HepG2 (cell line): ENCODE data around the gene PSMA7. TPM values are rescaled to one million over a fixed set of nuclear protein-coding genes. Genes with fewer than 3 reads are reported as not detected.

Source experiments
- ATAC-seq: fragments of 200-7000 bp; cut with Tn5 transposase; 3 replicates; pipeline ENCODE4 v1.9.1; 2020; ENCODE audit warnings: mild to moderate bottlenecking, moderate library complexity
- BruUV-seq: library from RNA; stranded (reverse); fragments of 400-500 nt; replicated peaks from 2 replicates; lab custom pipeline; 2021; lab: Mats Ljungman, UMichigan
- CTCF ChIA-PET: fragments of 300-600 bp; formaldehyde crosslinking; extraction: SDS; loops from one replicate; lab custom pipeline; 2021; ENCODE audit warnings: low total read pairs, inconsistent platforms, low intra/inter-chr PET ratio; lab: Yijun Ruan, JAX
- POLR2A ChIA-PET: fragments of 350-600 bp; sonication (Branson Sonifier 250); formaldehyde crosslinking; loops from one replicate; lab custom pipeline; 2020; ENCODE audit warnings: antibody characterized with exemption, inconsistent platforms; lab: Yijun Ruan, JAX
- DNase-seq: peaks from one replicate; pipeline ENCODE4 v3.0.0-alpha.2; 2015; ENCODE audit warnings: low spot score
- FAIRE-seq: peaks from 3 replicates; lab custom pipeline; 2011; peaks lifted over from hg19 to GRCh38; lab: Jason Lieb, UNC
- H2AFZ ChIP-seq: one replicate; pipeline ENCODE4 v1.6.1; 2011; ENCODE audit warnings: low read length, inconsistent platforms
- H3K27ac ChIP-seq: fragments of 300-600 bp; 3 replicates; pipeline ENCODE4 v1.8.0; 2011; ENCODE audit warnings: mixed run types, mild to moderate bottlenecking, mixed read lengths, low read length, inconsistent platforms; ENCODE audit not compliant: insufficient read depth; ENCODE audit errors: extremely low read length
- H3K27me3 ChIP-seq, 2 experiments: fragments of 200-600 bp in 1 of 2; 2 replicates in 1 of 2; 3 replicates in 1 of 2; pipeline versions ENCODE4 v1.6.0 to v1.8.0; 2011; ENCODE audit warnings: low read length in 2 of 2, mild to moderate bottlenecking in 2 of 2, moderate library complexity in 2 of 2, inconsistent platforms in 1 of 2; ENCODE audit not compliant: insufficient read depth in 2 of 2, control insufficient read depth in 1 of 2
- H3K36me3 ChIP-seq, 2 experiments: fragments of 200-600 bp in 1 of 2; replicated peaks in 1 of 2; 2 replicates in 1 of 2; 3 replicates in 1 of 2; pipeline versions ENCODE4 v1.5.1 to v1.8.0; 2011; ENCODE audit warnings: low read length in 2 of 2, inconsistent platforms in 1 of 2; ENCODE audit not compliant: insufficient read depth in 2 of 2, control insufficient read depth in 1 of 2
- H3K4me1 ChIP-seq: 2 replicates; pipeline ENCODE4 v1.5.1; 2012; ENCODE audit warnings: low read length, inconsistent platforms; ENCODE audit not compliant: insufficient read depth
- H3K4me2 ChIP-seq: 2 replicates; pipeline ENCODE4 v1.6.0; 2011; ENCODE audit warnings: low read depth, low read length, inconsistent platforms
- H3K4me3 ChIP-seq, 3 experiments: fragments of 200-600 bp in 1 of 3; sonication (generic), shearing (Covaris generic) in 1 of 3; replicated peaks in 1 of 3; 2 replicates each; pipeline ENCODE4 v1.5.1; 2011 to 2016; ENCODE audit warnings: low read length in 3 of 3, inconsistent platforms in 2 of 3, low read depth in 2 of 3, mild to moderate bottlenecking in 2 of 3, control low read depth in 1 of 3, mixed read lengths in 1 of 3; ENCODE audit not compliant: insufficient read depth in 1 of 3
- H3K79me2 ChIP-seq: one replicate; pipeline ENCODE4 v1.6.1; 2011; ENCODE audit warnings: low read length, inconsistent platforms; ENCODE audit not compliant: insufficient read depth
- H3K9ac ChIP-seq: 2 replicates; pipeline ENCODE4 v1.6.0; 2011; ENCODE audit warnings: mild to moderate bottlenecking, low read depth, low read length, inconsistent platforms; ENCODE audit not compliant: insufficient read depth
- H3K9me3 ChIP-seq: 2 replicates; pipeline ENCODE4 v1.5.1; 2012; ENCODE audit warnings: mild to moderate bottlenecking, low read length
- H4K20me1 ChIP-seq: 2 replicates; pipeline ENCODE4 v1.6.0; 2011; ENCODE audit warnings: inconsistent platforms, mild to moderate bottlenecking, low read length, moderate library complexity; ENCODE audit not compliant: insufficient read depth
- ATF7 ChIP-seq, 2 experiments: fragments of 450-650 bp in 1 of 2; sonication (generic) in 1 of 2; formaldehyde crosslinking in 1 of 2; IDR thresholded peaks; 2 replicates each; pipeline versions ENCODE4 v1.4.0 to v1.6.1; 2016 to 2020; ENCODE audit warnings: antibody characterized with exemption in 1 of 2, mild to moderate bottlenecking in 1 of 2, missing genetic modification reagents in 1 of 2
- CBFB ChIP-seq: sonication (generic); formaldehyde crosslinking; IDR thresholded peaks from 2 replicates; pipeline ENCODE4 v1.4.0; 2020; ENCODE audit warnings: missing genetic modification reagents
- ELF1 ChIP-seq: sonication (generic); formaldehyde crosslinking; IDR thresholded peaks from 2 replicates; pipeline ENCODE4 v1.4.0; 2020; ENCODE audit warnings: missing genetic modification reagents
- GTF3A ChIP-seq: sonication (generic); formaldehyde crosslinking; conservative IDR thresholded peaks from 2 replicates; pipeline ENCODE4 v1.4.0; 2020; ENCODE audit warnings: mild to moderate bottlenecking, missing genetic modification reagents
- IKZF1 ChIP-seq: fragments of 450-650 bp; IDR thresholded peaks from 2 replicates; pipeline ENCODE4 v1.7.1; 2016
- LBX2 ChIP-seq: sonication (generic); formaldehyde crosslinking; IDR thresholded peaks from 2 replicates; pipeline ENCODE4 v1.5.0; 2020; ENCODE audit warnings: missing genetic modification reagents, mild to moderate bottlenecking, borderline replicate concordance
- NBN ChIP-seq: fragments of 450-650 bp; conservative IDR thresholded peaks from 2 replicates; pipeline ENCODE4 v1.6.1; 2017
- TEAD3 ChIP-seq: optimal IDR thresholded peaks from 2 replicates; pipeline ENCODE3; 2016; ENCODE audit warnings: borderline replicate concordance
- TGIF2 ChIP-seq: IDR thresholded peaks from 2 replicates; pipeline ENCODE4 v1.6.1; 2016; ENCODE audit warnings: control low read depth, missing compliant biosample characterization
- ZNF431 ChIP-seq: sonication (generic); formaldehyde crosslinking; IDR thresholded peaks from 2 replicates; pipeline ENCODE4 v1.9.0; 2022; ENCODE audit warnings: missing genetic modification reagents, low read depth, mild to moderate bottlenecking, borderline replicate concordance
- ZNF446 ChIP-seq: sonication (generic); formaldehyde crosslinking; IDR thresholded peaks from 2 replicates; pipeline ENCODE4 v1.5.0; 2020; ENCODE audit warnings: mild to moderate bottlenecking, missing genetic modification reagents
- ZNF629 ChIP-seq: sonication (generic); formaldehyde crosslinking; conservative IDR thresholded peaks from 2 replicates; pipeline ENCODE4 v1.5.0; 2020; ENCODE audit warnings: missing genetic modification reagents
- ZNF761 ChIP-seq: sonication (generic); formaldehyde crosslinking; conservative IDR thresholded peaks from 2 replicates; pipeline ENCODE4 v1.4.0; 2020; ENCODE audit warnings: mild to moderate bottlenecking, missing genetic modification reagents
- WGBS: methylation state at CpG from one replicate; pipeline ENCODE4 v1.1.6; 2017; ENCODE audit warnings: low lambda C conversion rate; 5-methylcytosine and 5-hydroxymethylcytosine counted together
- in situ Hi-C: cut with HindIII; loops from 2 replicates; pipeline ENCODE4 v1.10.0; 2017; ENCODE audit warnings: low pct_unique_long_range_greater_than_20kb; ENCODE audit not compliant: extremely low pct_ligation_motif_present
- intact Hi-C: fragments of 100-400 bp; cut with micrococcal nuclease; formaldehyde crosslinking; loops from one replicate; pipeline ENCODE4 v1.10.0; 2022; ENCODE audit not compliant: unreplicated experiment
- polyA plus RNA-seq, 8 experiments: library from polyadenylated mRNA; depleted of rRNA in 3 of 8; stranded (reverse) in 7 of 8; unstranded in 1 of 8; fragments of >200 nt; fragmentation: Illumina TruSeq in 4 of 8; extraction: Trizol in 4 of 8; gene quantifications; 2 replicates each; pipeline versions ENCODE4 v1.2.1 to v1.2.3, GENCODE V29; 2011 to 2016; ENCODE audit warnings: low read depth in 4 of 8, missing spikeins in 1 of 8, mixed read lengths in 1 of 8; ENCODE audit not compliant: insufficient read depth in 1 of 8
- total RNA-seq, 5 experiments: library from RNA; depleted of rRNA; stranded (reverse); fragments of >200 nt; fragmentation: Illumina TruSeq; extraction: Trizol; gene quantifications; 2 replicates each; pipeline ENCODE4 v1.2.3, GENCODE V29; 2016; ENCODE audit warnings: low read depth in 1 of 5
- TF ChIP-seq, protein P1 (sequence below): sonication (generic); formaldehyde crosslinking; IDR thresholded peaks from 2 replicates; pipeline ENCODE4 v1.4.0; 2020; ENCODE audit warnings: missing genetic modification reagents
- TF ChIP-seq, protein P2 (sequence below): sonication (generic); formaldehyde crosslinking; IDR thresholded peaks from 2 replicates; pipeline ENCODE4 v1.4.0; 2020; ENCODE audit warnings: low read depth, mild to moderate bottlenecking, missing genetic modification reagents
- TF ChIP-seq, protein P3 (sequence below): sonication (generic); formaldehyde crosslinking; IDR thresholded peaks from 2 replicates; pipeline ENCODE4 v1.4.0; 2020; ENCODE audit warnings: mild to moderate bottlenecking, missing genetic modification reagents

Gene PSMA7
- total and polyA plus RNA-seq, 2 of the 13 experiments (the other 11 are each of a cell fraction or from before 2014, with no cell fraction given), result 531 to 631 TPM

DNA sequence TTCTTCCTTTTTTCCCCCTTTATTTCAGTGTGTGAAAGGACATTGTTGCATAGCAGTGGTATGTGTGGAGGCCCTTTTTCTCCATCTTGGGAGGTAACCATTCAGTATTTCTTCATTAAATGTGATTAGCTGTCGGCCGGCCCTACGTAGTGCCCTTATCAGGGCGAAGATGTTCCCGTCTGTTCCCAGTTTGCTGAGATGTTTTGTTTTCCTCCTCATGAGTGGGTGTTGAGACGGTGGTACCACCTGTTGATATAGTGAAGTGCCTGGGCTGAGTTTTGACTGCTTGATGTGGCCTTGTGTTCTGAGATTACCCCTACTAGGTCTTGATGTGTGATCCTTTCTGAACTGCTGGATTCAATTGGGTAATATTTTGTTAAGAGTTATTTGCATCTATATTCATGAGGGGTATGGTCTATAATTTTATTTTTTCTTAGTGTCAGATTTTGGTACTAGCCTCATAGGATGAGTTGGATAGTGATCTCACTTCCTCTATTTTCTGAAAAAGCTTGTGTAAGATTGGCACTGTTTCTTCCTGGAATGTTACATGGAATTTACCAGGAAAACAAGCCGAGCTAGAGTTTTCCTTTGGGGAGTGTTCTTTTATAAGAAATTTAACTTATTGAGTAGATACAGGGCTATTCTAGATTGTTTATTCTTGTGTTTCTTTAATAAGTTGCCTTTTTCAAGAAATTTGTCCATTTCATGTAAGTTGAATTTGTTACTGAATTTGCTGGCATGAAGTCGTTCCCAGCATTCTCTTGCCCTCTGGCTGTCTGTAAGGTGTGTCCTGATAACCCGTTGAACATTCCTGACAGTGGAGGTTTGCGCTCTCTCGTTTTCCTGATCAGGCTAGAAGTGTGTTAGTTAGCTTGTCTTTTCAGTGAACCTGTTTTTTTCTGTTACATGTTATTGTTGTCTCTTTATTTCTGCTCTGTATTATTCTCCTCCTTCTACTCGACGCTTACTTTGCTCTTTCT is 44.0 kb upstream of the PSMA7 start:
- 94% methylated on average over 13 of the region's 13 CpGs for WGBS
- Histone ChIP-seq H3K27me3 (no peaks in the 10 kb centered on the region; a peak in 1 of 5 replicates), H4K20me1 (no peaks in the 10 kb centered on the region), H3K27ac (no peak overlapping the region), H3K9ac (no peak overlapping the region), H3K4me3 (no peak overlapping the region), H3K9me3 (no peaks in the 10 kb centered on the region), H2AFZ (no peak overlapping the region), H3K4me2 (no peak overlapping the region), H3K79me2 (peaks cover 50% of the 10 kb centered on the region), H3K36me3 (peaks cover 9 to 21% of the 10 kb centered on the region in 2 experiments), H3K4me1 (peaks cover 41% of the 10 kb centered on the region)
- intact Hi-C loops (no loop called here), in situ Hi-C loops (no loop called here)
- FAIRE-seq, result no peak
- no peak for ATAC-seq
- no TSS peak for BruUV-seq
- POLR2A ChIA-PET, result interaction anchor here (0.9 to 1.2 kb wide), 2 partner anchors 11 to 15 kb away, joined by 3 to 4 read pairs; no protein-coding TSS in a partner anchor
- CTCF ChIA-PET, result no interaction called here
- no peak for DNase-seq
- no peak for TF ChIP-seq ZNF629 (CRISPR knock-in tag)
- TF ChIP-seq ELF1 (CRISPR knock-in tag), result no peak
- TF ChIP-seq, protein P1, sequence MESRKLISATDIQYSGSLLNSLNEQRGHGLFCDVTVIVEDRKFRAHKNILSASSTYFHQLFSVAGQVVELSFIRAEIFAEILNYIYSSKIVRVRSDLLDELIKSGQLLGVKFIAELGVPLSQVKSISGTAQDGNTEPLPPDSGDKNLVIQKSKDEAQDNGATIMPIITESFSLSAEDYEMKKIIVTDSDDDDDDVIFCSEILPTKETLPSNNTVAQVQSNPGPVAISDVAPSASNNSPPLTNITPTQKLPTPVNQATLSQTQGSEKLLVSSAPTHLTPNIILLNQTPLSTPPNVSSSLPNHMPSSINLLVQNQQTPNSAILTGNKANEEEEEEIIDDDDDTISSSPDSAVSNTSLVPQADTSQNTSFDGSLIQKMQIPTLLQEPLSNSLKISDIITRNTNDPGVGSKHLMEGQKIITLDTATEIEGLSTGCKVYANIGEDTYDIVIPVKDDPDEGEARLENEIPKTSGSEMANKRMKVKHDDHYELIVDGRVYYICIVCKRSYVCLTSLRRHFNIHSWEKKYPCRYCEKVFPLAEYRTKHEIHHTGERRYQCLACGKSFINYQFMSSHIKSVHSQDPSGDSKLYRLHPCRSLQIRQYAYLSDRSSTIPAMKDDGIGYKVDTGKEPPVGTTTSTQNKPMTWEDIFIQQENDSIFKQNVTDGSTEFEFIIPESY, result 0 out of 2 replicates have a peak, but pooled peaks have one; percentile 26
- TF ChIP-seq, protein P2, sequence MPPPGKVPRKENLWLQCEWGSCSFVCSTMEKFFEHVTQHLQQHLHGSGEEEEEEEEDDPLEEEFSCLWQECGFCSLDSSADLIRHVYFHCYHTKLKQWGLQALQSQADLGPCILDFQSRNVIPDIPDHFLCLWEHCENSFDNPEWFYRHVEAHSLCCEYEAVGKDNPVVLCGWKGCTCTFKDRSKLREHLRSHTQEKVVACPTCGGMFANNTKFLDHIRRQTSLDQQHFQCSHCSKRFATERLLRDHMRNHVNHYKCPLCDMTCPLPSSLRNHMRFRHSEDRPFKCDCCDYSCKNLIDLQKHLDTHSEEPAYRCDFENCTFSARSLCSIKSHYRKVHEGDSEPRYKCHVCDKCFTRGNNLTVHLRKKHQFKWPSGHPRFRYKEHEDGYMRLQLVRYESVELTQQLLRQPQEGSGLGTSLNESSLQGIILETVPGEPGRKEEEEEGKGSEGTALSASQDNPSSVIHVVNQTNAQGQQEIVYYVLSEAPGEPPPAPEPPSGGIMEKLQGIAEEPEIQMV (CRISPR knock-in tag), result no peak
- no peak for TF ChIP-seq TGIF2 (CRISPR knock-in tag)
- no peak for TF ChIP-seq CBFB (CRISPR knock-in tag)
- no peak for TF ChIP-seq ZNF446 (CRISPR knock-in tag)
- TF ChIP-seq ZNF761 (CRISPR knock-in tag), result no peak
- no peak for TF ChIP-seq IKZF1
- peak; percentile 9 for TF ChIP-seq TEAD3 (CRISPR knock-in tag)
- TF ChIP-seq ATF7 (IDR thresholded peaks at IDR 0.05), result no peak
- no peak for TF ChIP-seq ATF7 (CRISPR knock-in tag; IDR thresholded peaks at IDR 0.05)
- TF ChIP-seq NBN, result no peak
- TF ChIP-seq, protein P3, sequence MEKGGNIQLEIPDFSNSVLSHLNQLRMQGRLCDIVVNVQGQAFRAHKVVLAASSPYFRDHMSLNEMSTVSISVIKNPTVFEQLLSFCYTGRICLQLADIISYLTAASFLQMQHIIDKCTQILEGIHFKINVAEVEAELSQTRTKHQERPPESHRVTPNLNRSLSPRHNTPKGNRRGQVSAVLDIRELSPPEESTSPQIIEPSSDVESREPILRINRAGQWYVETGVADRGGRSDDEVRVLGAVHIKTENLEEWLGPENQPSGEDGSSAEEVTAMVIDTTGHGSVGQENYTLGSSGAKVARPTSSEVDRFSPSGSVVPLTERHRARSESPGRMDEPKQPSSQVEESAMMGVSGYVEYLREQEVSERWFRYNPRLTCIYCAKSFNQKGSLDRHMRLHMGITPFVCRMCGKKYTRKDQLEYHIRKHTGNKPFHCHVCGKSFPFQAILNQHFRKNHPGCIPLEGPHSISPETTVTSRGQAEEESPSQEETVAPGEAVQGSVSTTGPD, result no peak
- no peak for TF ChIP-seq GTF3A (CRISPR knock-in tag)
- no peak for TF ChIP-seq ZNF431
- no peak for TF ChIP-seq LBX2 (CRISPR knock-in tag)
